Measurements from ENCODE around the gene ZNF730. TPM values are rescaled to one million over a fixed set of nuclear protein-coding genes. Genes with fewer than 3 reads are reported as not detected.
"Not testable (repeated sequence)": the region's sequence is repeated elsewhere in the genome, so short reads cannot be mapped to it uniquely, and the experiment has no call there.

ZNF730 gene
- total and polyA plus RNA-seq, 12 donors = 0.13 to 3.4 (median 0.28) TPM; not detected in 7

DNA sequence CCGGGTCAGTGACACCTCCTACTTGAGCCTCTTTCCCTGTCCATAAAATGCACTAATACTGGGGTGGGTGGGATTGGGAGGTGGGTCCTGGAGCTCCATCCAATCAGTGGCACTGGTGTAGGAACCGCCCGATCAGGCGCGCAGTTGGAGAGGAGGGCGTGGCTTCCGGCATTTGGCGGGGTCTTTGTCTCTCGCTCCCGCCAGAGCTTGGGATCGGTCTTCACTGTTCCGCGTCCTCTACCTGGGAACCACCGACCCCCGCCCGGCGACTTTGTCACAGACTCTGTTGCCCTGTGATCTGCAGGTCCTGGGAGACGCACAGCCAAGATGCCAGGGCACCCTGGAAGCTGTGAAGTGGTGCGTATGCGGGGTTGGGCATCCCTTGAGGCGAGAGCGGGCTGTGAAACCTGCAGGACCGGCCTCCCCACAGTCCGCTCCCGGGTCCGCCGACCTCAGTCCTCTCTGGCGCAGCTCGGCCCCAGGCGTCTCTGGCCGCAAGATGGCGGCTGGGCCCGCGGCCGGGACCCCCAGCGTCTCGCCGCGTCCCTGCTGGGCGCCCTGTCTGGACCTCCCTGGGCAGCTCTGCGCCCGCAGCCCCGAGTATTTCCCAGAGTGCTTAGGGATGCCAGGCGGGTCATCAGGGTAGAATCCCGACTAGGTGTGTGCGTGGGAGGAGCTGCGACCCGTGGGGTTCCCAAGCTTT, 41.6 kb upstream of the ZNF730 start:
- TF ChIP-seq, protein P1, sequence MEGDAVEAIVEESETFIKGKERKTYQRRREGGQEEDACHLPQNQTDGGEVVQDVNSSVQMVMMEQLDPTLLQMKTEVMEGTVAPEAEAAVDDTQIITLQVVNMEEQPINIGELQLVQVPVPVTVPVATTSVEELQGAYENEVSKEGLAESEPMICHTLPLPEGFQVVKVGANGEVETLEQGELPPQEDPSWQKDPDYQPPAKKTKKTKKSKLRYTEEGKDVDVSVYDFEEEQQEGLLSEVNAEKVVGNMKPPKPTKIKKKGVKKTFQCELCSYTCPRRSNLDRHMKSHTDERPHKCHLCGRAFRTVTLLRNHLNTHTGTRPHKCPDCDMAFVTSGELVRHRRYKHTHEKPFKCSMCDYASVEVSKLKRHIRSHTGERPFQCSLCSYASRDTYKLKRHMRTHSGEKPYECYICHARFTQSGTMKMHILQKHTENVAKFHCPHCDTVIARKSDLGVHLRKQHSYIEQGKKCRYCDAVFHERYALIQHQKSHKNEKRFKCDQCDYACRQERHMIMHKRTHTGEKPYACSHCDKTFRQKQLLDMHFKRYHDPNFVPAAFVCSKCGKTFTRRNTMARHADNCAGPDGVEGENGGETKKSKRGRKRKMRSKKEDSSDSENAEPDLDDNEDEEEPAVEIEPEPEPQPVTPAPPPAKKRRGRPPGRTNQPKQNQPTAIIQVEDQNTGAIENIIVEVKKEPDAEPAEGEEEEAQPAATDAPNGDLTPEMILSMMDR (IDR thresholded peaks at IDR 0.05) = no peak
- no peaks in the 10 kb centered on the region for H3K9me3 ChIP-seq (replicated peaks in 1 of 3)
- H3K27ac ChIP-seq = no peak overlapping the region
- DNase-seq = peak in 6 of 7 donors; percentile 15 to 58 (median 21)
- intact Hi-C loops (cut with DNase I) = no loop called here
- 0 to 1% (median 1%) methylated on average over 6 to 48 of the region's 48 CpGs for WGBS, 4 donors
- no peaks in the 10 kb centered on the region for H3K27me3 ChIP-seq
- peak overlapping the region in 3 of 4 donors; percentile 4 to 45 (median 25) for H3K4me3 ChIP-seq
- H3K36me3 ChIP-seq (replicated peaks in 1 of 2) = no peaks in the 10 kb centered on the region
- H3K4me1 ChIP-seq (replicated peaks in 1 of 2) = no peaks in the 10 kb centered on the region

DNA sequence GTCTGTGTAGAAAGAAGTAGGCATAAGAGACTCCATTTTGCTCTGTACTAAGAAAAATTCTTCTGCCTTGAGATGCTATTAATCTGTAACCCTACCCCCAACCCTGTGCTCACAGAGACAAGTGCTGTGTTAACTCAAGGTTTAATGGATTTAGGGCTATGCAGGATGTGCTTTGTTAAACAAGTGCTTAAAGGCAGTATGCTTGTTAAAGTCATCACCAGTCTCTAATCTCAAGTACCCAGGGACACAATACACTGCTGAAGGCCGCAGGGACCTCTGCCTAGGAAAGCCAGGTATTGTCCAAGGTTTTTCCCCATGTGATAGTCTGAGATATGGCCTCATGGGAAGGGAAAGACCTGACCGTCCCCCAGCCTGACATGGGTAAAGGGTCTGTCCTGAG, 39.0 kb upstream of the ZNF730 start:
- H3K9me3 ChIP-seq (replicated peaks in 1 of 3); DNase-seq; H3K36me3 ChIP-seq (replicated peaks in 1 of 2); H3K4me1 ChIP-seq (replicated peaks in 1 of 2); intact Hi-C loops (cut with DNase I); H3K4me3 ChIP-seq; H3K27ac ChIP-seq; H3K27me3 ChIP-seq: not testable (repeated sequence)
- 53 to 64% (median 61%) methylated on average over 2 of the region's 2 CpGs for WGBS, 4 donors

DNA sequence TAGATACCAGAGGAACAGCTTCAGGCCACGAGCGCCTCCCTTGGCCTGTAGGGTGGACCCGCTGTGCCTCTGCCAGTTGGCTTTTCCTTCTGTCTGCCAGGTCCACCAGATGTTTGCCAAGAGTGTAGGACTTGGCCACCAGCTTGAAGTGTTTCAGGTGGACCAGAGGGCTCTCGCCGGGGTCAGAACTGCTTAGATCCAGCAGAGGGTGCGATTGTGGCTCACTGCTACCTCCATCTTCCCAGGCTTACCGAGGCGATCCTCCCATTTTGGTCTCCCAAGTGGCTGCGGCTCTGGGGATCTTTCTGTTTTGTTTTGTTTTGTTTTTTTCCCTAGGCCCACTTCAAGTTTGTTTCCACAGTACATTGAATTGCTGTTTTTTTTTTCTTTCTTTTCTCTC, 23.0 kb upstream of the ZNF730 start:
- H3K9me3 ChIP-seq (replicated peaks in 1 of 3) = no peaks in the 10 kb centered on the region
- H3K4me1 ChIP-seq (replicated peaks in 1 of 2) = no peaks in the 10 kb centered on the region
- no peak for TF ChIP-seq POLR2A (IDR thresholded peaks at IDR 0.05)
- TF ChIP-seq, protein P1 (IDR thresholded peaks at IDR 0.05) = no peak
- H3K4me3 ChIP-seq = no peak overlapping the region
- 84 to 100% (median 92%) methylated on average over 4 to 9 of the region's 9 CpGs for WGBS, 4 donors
- H3K27ac ChIP-seq = no peak overlapping the region
- no peak for DNase-seq
- no peaks in the 10 kb centered on the region for H3K36me3 ChIP-seq (replicated peaks in 1 of 2)
- intact Hi-C loops (cut with DNase I) = no loop called here
- no peaks in the 10 kb centered on the region for H3K27me3 ChIP-seq

DNA sequence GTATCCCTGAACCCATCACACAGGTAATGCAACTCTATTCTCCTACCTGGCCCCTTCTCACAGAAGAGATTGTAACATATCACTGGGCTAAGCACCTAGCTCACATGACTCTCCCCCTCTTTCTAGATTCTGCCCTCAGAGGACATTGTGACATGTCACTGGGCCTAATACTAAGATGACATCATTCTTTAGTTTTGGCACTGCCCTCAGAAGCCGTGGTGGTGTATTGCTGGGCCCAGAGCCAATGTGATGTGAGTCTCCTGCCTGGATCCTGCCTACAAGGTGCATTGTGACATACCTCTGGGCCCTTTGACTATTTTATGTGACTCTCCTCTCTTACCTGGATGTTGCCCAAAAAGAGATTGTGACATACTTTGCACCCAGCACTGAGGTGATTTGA, 21.4 kb upstream of the ZNF730 start:
- Histone ChIP-seq H3K4me3 (no peak overlapping the region), H3K9me3 (replicated peaks in 1 of 3) (no peaks in the 10 kb centered on the region), H3K27ac (no peak overlapping the region), H3K4me1 (replicated peaks in 1 of 2) (no peaks in the 10 kb centered on the region), H3K27me3 (no peaks in the 10 kb centered on the region), H3K36me3 (replicated peaks in 1 of 2) (no peaks in the 10 kb centered on the region)
- DNase-seq = no peak
- WGBS, 4 donors = 50 to 83% (median 77%) methylated on average over 1 of the region's 1 CpG
- TF ChIP-seq POLR2A (IDR thresholded peaks at IDR 0.05) = no peak
- TF ChIP-seq, protein P1 (IDR thresholded peaks at IDR 0.05) = no peak
- intact Hi-C loops (cut with DNase I) = no loop called here

DNA sequence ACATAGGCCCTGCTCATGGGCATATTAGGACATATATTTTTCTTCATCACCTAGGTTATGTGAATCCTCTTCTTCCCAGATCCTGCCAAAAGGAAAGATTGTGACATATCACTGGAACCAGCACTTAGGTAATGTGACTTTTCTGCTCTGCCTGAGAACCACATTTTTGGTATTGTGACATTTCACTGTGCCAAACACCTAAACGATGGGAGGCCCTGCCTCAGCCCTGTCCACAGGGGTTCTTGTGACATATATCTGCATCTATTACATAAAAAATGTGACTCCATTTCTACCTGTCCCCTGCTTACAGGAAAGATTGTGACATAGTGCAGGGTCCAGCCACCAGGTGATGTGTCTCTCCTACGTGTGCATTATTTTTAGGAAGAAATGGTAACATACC, 18.5 kb upstream of the ZNF730 start:
- TF ChIP-seq POLR2A (IDR thresholded peaks at IDR 0.05) = no peak
- Histone ChIP-seq H3K36me3 (replicated peaks in 1 of 2) (no peaks in the 10 kb centered on the region), H3K9me3 (replicated peaks in 1 of 3) (no peaks in the 10 kb centered on the region), H3K4me1 (replicated peaks in 1 of 2) (no peaks in the 10 kb centered on the region), H3K27me3 (no peaks in the 10 kb centered on the region), H3K27ac (no peak overlapping the region), H3K4me3 (no peak overlapping the region)
- WGBS, 4 donors = 82 to 92% (median 89%) methylated on average over 2 of the region's 2 CpGs
- intact Hi-C loops (cut with DNase I) = no loop called here
- no peak for DNase-seq
